Adipocyte (in vitro differentiated cells): ENCODE results near the gene PIGU.

Experiments used
- DNase-seq: peaks from one replicate; pipeline ENCODE4 v3.0.0-alpha.2; 2015; ENCODE audit warnings: low read depth
- H3K27me3 ChIP-seq: replicated peaks from 2 replicates; pipeline ENCODE4 v1.7.0; 2013; ENCODE audit warnings: mild to moderate bottlenecking, low read length, moderate library complexity; ENCODE audit not compliant: control insufficient read depth, insufficient read depth
- H3K36me3 ChIP-seq: 2 replicates; pipeline ENCODE4 v1.7.0; 2013; ENCODE audit warnings: low read length, mild to moderate bottlenecking, moderate library complexity; ENCODE audit not compliant: control insufficient read depth, insufficient read depth, severe bottlenecking
- H3K4me1 ChIP-seq: 2 replicates; pipeline ENCODE4 v1.7.0; 2013; ENCODE audit warnings: mild to moderate bottlenecking, low read length, moderate library complexity; ENCODE audit not compliant: control insufficient read depth, insufficient read depth
- H3K4me3 ChIP-seq: 2 replicates; pipeline ENCODE4 v1.7.0; 2013; ENCODE audit warnings: mild to moderate bottlenecking, low read length, moderate library complexity
- H3K9ac ChIP-seq: 2 replicates; pipeline ENCODE4 v1.7.0; 2013; ENCODE audit warnings: mild to moderate bottlenecking, low read length, moderate library complexity
- H3K9me3 ChIP-seq: 2 replicates; pipeline ENCODE4 v1.7.0; 2013; ENCODE audit warnings: mild to moderate bottlenecking, low read length, moderate library complexity; ENCODE audit not compliant: control insufficient read depth

Gene PIGU

DNA sequence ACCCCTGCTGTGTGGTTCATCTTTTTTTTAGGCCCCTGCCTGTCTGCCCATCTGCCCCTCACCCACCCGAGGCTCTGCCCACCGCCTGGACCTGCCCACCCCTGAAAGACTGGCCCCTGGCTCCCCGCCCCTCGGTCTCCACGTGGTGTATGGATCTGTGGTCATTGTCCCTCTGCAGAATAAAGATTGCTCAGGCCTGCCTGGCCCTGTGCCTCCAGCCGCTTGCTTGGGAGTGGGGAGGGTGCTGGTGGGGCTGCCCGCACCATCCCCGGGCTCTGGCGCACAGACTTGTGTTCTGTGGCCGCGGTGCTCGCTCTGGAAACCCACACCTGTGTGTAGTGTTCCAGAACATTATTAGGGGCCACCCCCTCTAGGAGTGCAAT lies 116.8 kb downstream of the PIGU start:
- H3K27me3 ChIP-seq = no peaks in the 10 kb centered on the region
- DNase-seq = no peak
- H3K4me1 ChIP-seq = peaks cover 9% of the 10 kb centered on the region

DNA sequence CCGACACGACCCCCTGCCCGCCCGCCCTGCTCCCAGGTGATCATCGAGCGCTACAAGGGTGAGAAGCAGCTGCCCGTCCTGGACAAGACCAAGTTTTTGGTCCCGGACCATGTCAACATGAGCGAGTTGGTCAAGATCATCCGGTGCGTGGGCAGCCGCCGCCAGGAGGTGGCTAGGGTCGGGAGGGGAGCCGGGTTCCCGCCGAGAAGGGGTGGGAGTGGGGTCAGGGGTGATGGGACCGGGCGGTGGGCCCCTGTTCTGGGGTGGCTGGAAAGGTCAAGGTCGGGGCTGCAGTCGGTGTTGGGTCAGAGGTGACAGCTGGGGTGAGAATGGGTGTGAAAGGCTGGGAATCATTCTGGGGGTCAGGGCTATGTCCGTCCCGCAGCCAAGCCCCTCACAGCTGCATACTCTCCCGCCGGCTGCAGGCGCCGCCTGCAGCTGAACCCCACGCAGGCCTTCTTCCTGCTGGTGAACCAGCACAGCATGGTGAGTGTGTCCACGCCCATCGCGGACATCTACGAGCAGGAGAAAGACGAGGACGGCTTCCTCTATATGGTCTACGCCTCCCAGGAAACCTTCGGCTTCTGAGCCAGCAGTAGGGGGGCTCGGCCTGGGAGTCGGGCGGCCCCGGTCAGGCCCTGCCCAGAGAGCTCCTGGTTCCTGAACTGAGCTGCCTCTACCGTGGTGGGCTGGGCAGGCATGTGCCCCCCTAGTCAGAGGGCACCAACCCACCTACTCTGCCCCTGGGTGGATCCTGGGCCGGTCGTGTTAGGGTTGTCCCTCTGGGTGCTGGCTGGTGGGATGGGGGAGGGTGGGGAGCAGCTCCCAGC lies 117.4 kb downstream of the PIGU start:
- Histone ChIP-seq H3K9me3 (no peaks in the 10 kb centered on the region), H3K36me3 (peaks cover 4% of the 10 kb centered on the region), H3K9ac (peak overlapping the region; percentile 46), H3K4me1 (peaks cover 7% of the 10 kb centered on the region), H3K27me3 (no peaks in the 10 kb centered on the region), H3K4me3 (peak overlapping the region; percentile 64)
- DNase-seq = no peak

More for the DNA sequence above, 116.8 kb downstream of the PIGU start:
- Histone ChIP-seq H3K36me3 (peaks cover 4% of the 10 kb centered on the region), H3K9ac (no peak overlapping the region), H3K9me3 (no peaks in the 10 kb centered on the region), H3K4me3 (no peak overlapping the region)

DNA sequence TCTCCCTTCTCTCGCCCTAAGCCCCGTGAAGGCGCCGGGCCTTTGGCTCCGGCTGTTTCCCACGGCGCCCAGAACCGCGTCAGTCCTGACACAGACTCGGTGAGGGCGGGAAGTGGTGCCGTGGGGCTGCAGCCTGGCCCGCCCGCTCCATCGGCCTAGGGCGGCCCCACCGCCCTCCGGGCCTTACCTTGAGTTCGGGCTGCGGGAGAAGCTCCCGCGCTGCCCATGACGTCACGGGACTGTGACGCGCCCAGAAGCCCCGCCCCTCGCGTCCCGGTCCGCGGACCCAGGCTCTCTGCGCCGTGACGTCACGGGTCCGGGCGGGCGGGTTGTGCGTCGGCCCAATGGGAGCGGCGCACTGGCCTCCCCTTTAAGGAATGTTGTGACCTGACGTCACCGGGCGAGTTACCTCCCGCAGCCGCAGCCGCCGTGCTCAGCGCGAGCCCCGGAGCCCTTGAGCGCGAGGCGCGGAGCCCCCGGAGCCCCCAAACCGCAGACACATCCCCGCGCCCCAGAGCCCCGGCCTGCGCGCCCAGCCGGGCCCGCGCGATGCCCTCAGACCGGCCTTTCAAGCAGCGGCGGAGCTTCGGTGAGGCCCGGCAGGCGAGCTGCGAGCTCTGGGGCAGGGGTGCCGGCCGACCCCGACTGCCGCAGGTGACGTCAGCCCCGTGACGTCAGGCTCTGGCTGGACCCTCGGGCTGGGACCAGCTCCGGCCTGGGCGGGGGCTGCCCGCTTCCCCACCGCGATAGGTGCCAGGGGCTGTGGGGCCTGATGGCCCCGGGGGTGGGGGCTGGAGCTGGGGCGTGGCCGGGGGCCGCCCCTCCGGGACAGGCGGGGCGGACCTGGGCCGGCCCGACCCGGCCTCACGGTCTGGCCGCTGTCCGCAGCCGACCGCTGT lies 118.3 kb downstream of the PIGU start, which contains the start of gene MAP1LC3A:
Gene MAP1LC3A (plus strand): TSS at position 399 of the 899 bp plus-strand sequence. CDS start 151 bp downstream, at position 550.
- peak within 1 kb of the TSS; percentile 88 for H3K9ac ChIP-seq
- H3K4me1 ChIP-seq = peaks cover 5% of the 10 kb centered on the region
- peak; percentile 99 for DNase-seq
- H3K4me3 ChIP-seq = peak within 1 kb of the TSS; percentile 92
- no peaks in the 10 kb centered on the region for H3K27me3 ChIP-seq
- peaks cover 4% of the 10 kb centered on the region for H3K36me3 ChIP-seq
- H3K9me3 ChIP-seq = no peaks in the 10 kb centered on the region

DNA sequence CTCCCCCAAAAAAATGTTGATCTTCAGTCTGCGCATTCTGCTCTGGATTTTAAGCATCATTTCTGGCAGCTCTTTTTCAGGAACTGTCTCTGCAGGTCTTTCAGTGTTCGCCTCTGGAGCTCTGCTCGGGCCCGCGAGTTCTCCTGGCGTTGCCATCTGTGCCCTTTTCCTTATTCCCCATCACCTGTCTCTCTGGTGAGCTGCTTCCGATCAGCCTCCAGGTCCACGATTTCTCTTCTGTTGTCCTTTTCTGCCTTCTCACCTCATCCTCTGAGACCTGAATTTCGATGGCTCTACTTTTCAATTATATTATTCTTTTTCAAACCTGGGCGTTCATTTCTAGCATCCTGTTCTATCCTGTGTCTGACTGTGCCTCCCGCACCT lies 119.0 kb downstream of the PIGU start:
- Histone ChIP-seq H3K9ac (peak overlapping the region; percentile 88), H3K36me3 (peaks cover 4% of the 10 kb centered on the region), H3K9me3 (no peaks in the 10 kb centered on the region), H3K4me1 (peaks cover 5% of the 10 kb centered on the region), H3K4me3 (peak overlapping the region; percentile 92), H3K27me3 (no peaks in the 10 kb centered on the region)
- DNase-seq = no peak

DNA sequence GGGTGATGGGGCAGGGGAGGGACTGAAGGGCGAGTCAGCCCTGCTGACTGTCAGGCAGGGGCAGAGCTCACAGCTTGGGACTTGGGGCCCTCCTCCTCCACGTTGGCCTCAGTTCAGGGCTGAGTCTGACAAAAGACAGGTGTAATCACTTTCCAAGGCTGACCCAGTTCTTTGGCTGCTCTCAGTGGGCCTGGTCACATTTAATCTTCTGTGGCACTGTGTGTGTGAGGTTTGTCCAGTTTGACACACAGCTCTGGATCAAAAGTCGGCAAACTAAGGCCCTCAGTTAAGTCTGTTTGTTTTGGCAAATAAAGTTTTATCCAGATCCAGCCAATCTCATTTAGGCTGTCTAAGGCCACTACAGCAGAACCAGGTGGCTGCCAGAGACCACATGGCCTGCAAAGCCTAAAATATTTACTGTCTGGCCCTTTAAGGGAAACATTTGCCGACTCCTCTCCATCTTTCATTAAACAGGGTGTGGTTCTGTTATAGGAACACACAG lies 123.5 kb downstream of the PIGU start:
- peak; percentile 9 for DNase-seq

DNA sequence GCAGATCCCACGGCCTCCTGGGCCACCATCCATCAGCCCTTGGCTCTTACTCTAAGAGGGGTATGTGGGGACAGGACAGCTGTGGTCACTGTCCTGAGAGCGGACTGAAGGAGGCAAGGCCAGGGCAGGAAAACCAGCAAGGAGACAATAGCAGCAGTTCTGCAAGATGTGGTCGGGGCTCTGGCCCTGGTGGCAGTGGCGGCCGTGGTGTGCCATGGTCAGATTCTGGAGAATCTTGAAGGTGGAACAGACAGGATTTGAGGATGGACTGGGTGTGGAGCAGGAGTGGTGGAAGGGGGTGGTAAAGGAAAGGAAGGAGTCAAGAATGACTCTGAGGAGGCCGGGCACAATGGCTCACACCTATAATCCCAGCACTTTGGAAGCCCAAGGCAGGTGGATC lies 124.3 kb downstream of the PIGU start:
- no peaks in the 10 kb centered on the region for H3K9me3 ChIP-seq
- no peak for DNase-seq
- no peak overlapping the region for H3K4me3 ChIP-seq
- no peaks in the 10 kb centered on the region for H3K36me3 ChIP-seq
- no peaks in the 10 kb centered on the region for H3K27me3 ChIP-seq
- H3K9ac ChIP-seq = no peak overlapping the region
- H3K4me1 ChIP-seq = no peaks in the 10 kb centered on the region

More for the DNA sequence above, 123.5 kb downstream of the PIGU start:
- H3K9ac ChIP-seq = no peak overlapping the region
- peaks cover 5% of the 10 kb centered on the region for H3K4me1 ChIP-seq
- H3K36me3 ChIP-seq = no peaks in the 10 kb centered on the region
- H3K27me3 ChIP-seq = no peaks in the 10 kb centered on the region
- no peaks in the 10 kb centered on the region for H3K9me3 ChIP-seq
- H3K4me3 ChIP-seq = no peak overlapping the region

DNA sequence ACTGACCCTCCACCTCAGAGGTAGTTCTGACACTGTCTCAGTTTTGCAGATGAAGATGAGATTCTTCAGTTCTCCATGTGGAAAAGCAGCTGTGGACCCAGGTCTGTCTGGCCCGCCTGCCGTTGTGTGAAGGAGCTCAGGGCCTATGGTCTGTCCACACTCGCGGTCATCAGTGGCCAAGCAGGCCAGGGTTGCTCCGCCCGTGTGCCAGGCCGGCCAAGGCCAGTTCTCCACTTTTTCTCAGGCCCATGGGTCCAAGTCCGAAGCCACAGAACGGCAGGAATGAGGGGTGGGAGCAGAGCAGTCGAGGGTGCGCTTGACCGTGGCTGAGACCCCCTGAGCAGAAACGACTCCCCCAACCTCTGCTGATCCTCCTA lies 127.0 kb downstream of the PIGU start:
- Histone ChIP-seq H3K9me3 (no peaks in the 10 kb centered on the region), H3K4me1 (no peaks in the 10 kb centered on the region), H3K36me3 (no peaks in the 10 kb centered on the region), H3K4me3 (no peak overlapping the region), H3K27me3 (no peaks in the 10 kb centered on the region), H3K9ac (no peak overlapping the region)
- DNase-seq = no peak

DNA sequence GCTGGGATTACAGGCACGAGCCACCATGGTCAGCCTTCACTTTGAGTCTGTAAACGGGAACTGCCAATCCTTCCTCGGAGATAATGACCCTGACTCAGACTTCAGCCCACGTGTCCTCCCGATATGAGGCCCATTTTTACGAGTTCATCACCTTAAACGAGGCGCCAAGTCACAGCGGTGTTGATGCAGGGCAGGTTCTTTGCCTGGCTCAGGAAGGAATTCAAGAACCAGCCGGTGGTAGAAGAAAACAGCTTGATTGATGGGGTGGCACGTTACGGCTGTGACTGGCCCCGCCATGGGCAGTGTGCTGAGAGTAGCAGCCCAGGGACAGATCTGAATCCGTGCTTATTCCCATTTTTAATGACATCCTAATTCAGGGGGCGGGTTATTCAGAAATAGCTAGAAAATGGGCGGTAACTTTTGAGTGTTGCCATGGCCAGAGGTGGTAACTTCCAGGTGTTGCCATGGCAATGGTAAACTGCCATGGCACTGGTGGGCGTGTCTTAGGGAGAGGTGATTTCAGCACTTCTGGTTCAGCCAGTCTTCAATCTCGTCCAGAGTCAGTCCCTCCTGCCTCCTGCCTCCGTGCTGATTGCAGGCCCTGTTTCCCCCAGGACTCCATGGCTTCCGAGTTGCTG lies 127.5 kb downstream of the PIGU start:
- DNase-seq = no peak
- no peak overlapping the region for H3K9ac ChIP-seq
- H3K4me1 ChIP-seq = no peaks in the 10 kb centered on the region
- H3K36me3 ChIP-seq = no peaks in the 10 kb centered on the region
- no peak overlapping the region for H3K4me3 ChIP-seq
- H3K27me3 ChIP-seq = no peaks in the 10 kb centered on the region
- H3K9me3 ChIP-seq = no peaks in the 10 kb centered on the region

DNA sequence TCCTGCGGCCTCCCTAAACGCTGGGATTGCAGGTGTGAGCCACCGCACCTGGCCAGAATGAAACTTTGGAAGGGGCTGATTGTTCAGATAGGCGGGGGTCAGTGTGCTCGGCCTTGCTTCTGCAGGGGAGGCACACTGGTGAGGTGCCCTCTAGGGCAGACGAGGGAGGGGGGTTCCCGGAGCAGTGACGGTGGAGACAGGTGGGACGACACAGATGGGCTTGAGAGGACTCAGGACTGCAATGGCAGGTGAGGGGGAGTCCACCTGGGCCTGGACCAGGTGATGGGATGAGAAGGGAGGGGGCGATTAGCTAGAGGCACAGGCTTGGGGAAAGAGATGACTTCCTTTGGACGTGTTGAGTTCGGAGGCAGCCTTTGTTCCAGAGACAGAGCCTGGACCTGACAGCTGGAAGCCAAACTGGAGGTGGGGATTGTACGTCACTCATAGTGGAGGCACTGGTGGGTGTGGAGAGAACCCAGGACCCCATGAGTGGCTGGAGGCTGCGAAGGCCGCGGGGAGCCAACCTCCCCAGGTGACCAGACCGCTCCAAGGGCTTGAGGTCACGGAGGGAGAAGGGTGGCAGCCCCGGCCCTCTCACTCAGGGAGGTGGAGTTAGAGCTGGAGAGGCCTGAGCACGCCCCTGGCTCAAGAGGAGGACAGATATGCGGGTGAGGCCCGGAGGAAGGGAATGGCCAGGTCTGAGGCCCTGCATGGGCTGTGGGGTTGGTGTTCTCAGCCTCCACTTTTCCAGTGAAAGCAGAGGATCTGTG lies 128.9 kb downstream of the PIGU start:
- H3K4me3 ChIP-seq = no peak overlapping the region
- DNase-seq = no peak
- H3K27me3 ChIP-seq = no peaks in the 10 kb centered on the region
- no peak overlapping the region for H3K9ac ChIP-seq
- H3K9me3 ChIP-seq = no peaks in the 10 kb centered on the region
- H3K4me1 ChIP-seq = no peaks in the 10 kb centered on the region
- no peaks in the 10 kb centered on the region for H3K36me3 ChIP-seq

DNA sequence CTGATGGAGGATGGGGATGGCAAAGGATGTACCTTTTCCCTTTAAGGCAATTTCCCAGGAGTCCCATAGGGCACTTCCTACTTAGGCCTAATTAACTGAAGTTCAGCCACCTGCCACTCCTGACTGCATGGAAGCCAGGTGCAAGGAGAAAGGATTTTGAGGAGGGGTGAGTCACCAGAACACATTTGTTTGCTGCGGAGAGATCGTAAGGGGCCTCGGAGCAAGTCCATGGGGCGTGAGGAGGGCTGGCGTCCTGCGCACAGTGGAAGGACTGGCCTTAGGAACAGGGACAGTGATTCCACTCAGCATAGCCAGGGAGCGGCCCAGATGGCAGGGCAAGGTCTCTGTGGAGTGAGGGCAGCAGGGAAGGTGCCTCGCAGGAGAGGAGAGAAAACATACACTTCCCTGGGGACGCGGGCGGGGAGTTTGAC lies 130.1 kb downstream of the PIGU start:
- Histone ChIP-seq H3K4me1 (no peaks in the 10 kb centered on the region), H3K9ac (no peak overlapping the region), H3K36me3 (peaks cover 6% of the 10 kb centered on the region), H3K27me3 (no peaks in the 10 kb centered on the region), H3K9me3 (no peaks in the 10 kb centered on the region), H3K4me3 (no peak overlapping the region)
- DNase-seq = no peak
